HG02943 (cell line): Measurements from ENCODE around the gene FCHSD1.
A peak's percentile ranks its signal among the peaks of the same experiment; 100 is the strongest.

Source experiments
- ATAC-seq: cut with Tn5 transposase; IDR thresholded peaks from one replicate; pipeline ENCODE4 v1.9.1; 2021; ENCODE audit warnings: mild to moderate bottlenecking, low read depth, moderate library complexity; ENCODE audit not compliant: unreplicated experiment

Gene FCHSD1

DNA sequence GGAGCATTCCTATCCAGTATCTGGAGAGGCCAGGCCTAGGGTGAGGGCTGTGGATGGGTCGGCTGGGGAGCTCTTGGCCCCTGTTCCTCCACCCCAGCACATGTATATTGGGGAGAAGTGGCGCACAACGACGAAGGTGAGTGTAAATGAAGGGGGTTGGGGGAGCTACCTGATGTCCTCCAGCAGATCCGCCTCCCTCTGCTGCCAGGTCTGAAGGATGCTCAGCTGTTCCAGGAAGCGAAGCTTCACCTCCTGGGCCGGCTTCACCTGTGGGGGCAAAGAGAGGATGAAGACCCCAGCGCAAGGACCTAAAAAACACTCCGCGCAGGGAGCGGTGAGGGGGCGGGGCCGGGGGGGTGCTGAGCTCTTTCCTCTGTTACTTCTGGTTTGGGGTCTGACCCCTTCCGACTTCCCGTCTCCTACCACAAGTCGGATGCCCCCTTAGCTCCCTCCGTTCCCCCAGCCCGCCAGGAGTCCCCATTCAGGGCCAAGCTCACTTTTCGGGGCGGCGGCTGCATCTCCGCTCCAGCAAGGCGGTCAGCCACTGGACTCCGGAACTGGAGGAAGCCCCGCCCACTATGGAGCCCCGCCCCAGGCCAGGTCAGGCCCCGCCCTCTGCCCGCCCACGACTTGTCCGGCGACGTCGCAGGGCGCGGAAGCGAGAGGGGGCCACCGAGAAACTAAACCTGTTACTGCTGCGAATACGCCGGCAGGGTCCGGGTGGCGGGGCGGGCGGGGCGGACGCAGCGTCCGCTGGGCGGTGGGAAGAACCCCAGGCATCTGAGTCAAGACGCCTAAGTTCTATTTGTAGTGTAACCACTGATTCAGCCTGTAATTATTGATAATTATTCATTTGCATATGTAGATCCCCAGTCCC lies at the start of gene FCHSD1:
Gene FCHSD1, minus strand, starts transcription at position 568 of the 877 bp plus-strand sequence. Its CDS starts 50 bp downstream, at position 518.
- ATAC-seq: peak; percentile 96

DNA sequence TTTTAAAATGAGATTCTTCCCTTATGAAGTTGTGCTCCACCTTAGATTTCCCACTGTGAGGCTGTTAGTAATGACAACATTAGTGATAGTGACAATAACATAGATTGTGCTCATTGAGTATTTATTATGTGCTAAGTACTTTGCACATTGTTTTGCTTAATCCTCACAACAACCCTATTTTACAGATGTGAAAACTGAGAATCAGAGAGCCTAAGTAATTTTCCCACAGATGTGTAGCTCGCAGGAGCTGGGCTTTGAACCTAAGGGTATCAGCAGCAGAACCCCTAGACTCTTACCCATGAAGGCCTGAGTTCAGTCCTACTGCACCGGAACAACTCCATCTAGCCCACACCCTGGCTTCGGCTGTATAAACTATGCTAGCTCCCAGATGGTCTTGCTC lies 46.4 kb upstream of the FCHSD1 start:
- ATAC-seq: no peak

DNA sequence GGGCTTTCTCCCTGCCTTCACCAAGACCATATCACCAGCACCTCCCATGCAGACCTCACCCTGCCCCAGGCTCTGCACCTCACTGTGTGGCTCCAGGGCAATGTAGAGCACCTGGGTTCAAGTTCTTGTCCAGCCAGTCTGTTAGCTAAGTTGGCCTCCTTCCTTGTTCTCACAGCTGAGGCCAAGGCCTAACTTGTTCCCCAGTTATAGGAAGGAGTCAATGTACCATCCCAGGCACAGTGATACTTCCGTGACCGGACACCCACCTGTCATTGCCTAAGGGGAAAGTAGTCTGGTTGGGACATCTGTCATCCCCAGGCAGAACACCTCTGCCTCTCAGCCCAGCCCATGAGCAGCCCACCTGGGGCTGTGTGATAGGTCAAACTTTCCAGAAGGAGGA lies 45.2 kb upstream of the FCHSD1 start:
- ATAC-seq: no peak

DNA sequence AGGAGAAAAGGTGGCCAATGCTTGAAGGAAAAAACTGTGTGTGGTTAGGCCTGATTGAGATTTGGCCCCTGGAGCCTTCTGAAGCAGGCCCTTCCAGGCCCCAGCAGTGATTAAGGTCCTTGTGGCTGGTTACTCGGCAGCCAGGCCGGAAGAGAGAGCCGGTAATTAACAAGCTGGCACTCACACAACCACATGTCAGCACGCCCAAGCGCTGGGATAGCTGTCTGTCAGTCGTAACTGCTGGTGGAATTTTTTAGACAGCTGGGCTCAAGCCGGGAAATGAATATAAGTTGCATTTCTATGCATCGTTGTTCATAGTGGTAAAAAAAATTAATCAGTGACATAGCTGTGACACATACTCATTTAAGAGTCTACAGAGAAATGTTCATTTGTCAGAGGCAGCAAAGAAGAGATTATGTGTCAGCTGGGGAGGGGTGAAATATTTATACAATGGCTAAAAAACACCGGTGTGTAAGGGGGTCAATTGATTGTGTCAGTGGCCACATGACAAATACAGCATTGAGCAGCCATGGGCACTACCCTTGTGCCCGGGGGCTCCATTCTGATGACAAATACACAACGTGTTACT lies 44.5 kb upstream of the FCHSD1 start:
- no peak for ATAC-seq

DNA sequence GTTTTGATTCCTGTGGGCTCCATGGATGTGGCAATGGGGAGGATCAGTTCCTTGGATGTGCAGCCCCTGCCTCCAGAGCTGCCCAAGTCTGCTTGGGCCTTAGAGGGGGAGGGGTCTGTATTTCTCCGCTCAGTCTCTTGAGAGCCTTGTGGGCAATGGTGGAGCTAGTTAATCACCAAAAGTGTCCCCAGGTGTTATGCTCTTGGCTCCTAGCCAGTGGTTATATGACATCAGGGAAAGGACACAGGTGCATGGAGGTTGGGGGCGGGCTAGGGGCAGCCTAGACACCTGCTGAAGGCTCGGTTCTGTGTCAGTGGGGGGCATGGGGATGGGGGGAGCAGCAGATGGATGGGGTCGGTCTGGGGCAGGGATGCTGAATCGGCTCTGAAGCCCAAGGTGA lies 43.3 kb upstream of the FCHSD1 start:
- no peak for ATAC-seq

DNA sequence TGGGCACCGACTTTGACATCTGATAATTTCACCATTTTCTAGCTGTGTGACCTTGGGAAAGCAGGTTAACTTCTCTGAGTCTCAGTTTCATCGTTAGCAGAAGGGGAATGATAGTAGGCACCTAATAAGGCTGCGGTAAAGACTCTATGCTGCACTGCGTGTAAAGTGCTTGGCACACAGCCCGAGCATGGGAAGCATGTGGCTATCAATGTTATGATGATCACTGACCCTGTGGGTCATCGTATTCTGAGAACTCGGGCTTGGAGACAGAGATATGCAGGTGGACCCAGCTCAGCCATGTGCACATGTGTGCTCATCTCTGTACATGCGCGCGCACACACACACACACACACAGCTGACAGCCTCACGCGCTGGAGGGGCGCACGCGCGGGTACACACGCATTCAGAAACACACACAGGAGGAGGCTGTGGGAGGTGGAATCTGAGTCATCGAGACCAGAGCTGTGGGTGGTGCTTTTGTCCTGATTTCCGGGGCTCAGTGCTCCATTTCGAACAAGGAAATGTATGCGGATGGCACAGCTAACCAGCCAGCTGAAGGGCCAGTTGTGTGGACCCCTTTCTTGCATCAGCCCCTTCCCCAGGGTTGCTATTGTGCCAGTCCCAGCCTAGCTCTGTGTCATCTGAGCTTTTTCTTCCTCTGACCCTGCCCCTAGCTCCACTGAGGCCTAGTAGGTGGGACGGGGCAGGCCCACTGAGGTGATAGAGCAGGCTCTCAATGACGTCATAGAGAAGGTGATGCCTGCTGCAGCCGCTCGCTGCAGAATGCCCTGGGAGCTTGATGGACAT lies 41.9 kb upstream of the FCHSD1 start:
- no peak for ATAC-seq

DNA sequence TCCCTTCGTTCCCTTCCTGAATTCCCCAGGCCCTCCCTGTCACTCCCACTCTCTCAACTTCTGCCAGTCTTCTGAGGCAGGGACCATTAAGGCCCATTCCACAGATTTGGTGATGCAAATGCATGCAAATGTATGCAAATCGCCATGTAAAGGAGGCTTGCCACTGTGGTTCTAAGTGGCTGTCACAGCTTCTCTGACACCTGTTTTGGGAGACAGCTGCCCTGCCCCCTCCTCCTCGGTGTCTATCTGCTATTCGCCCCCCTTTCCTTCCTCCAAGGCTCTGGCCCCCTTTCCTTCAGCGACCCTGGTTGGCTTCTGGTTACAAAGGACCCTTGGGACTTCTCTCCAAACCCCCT lies 41.3 kb upstream of the FCHSD1 start:
- no peak for ATAC-seq

DNA sequence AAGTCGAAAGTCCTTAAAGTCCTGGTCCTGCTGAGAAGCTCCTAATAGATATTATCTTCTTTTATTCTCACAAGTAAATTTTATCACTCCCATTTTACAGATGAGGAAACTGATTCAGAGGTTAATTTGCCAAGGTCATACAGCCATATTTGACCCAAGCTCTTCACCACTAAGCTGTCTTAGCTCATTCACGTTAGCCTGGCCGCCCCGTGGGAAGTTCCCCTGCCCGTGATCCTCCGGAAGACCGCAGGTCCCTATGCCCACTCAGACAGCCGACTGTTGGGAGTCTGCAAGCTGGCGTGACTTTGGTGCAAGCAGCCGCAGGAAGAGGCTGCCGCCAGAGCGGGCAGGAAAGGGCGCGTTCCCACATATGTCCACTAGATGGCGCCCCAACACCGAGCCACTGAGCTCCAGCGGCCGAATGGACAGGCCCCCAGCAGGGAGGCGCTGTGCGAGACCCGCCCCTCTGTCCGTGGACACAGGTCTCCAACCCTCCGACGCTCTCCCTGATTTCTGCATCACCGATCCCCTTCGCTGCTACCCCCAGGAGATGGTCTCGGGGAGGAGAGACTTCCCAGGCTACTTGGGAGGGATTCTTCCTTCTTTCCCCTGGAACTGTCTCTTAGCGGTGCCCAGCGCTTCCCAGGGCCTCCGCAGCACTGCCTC lies 40.8 kb upstream of the FCHSD1 start:
- peak; percentile 79 for ATAC-seq

DNA sequence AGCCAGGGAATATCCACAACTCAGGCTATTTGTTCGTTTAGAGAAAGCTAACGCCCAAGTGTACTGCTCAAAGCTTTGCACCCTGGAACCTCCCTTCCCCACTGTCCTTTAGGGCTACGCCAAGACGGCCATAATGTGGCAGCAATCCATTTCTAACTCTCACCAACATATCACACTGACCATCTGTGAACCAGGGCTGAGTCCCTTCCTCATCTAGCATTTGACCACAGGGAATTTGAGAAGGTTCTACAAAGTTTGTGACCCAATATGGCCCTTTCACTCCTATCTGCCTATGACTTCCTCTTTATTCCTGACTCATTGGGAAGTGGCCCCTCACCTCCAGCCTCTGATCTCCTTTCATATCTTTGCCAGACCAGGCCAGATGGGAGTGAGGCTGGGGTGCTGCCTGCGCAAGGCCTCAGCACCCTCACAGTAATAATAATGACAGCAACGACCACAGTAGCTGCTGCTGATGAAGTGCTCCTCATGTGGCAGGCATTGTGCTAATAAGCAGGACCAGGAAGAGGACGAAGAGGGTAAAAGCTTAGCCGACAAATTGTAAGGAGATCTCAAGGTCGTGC lies 40.2 kb upstream of the FCHSD1 start:
- no peak for ATAC-seq

DNA sequence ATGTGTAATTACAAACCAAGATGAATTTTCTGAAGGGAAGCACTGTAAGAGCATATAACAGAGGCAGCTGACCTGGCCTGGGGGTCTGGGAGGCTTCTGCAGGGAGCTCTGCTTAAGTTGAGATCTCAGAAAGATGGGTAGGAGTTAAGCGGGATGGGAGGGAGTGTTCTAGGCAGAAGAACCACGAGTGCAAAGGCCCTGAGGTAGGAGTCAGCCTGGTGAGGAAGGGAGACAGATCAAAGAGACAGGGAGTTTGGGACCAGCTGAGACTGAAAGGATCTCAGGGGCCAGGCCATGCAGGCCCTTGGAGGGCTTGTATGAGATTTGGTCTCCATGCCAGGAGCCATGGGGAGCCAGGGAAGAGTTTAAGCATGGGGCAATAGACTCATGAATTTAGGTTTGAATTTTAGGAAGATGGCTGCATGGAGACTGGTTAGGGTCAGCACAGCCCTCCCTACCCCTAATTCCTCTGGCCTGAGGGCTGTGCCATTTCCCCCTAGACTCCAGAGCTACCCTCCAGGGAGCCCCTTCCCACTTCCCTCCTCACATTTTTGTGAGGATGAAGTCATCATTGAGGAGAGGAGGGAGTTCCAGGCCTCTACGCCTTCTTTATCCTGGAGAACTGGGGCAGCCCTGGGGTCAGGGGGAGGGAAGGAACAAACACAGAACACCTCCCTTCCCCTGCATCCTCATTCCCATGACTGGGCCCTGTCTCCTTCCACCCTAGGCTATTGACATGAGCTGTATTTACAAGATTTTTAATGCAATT lies 35.6 kb upstream of the FCHSD1 start:
- ATAC-seq: no peak

DNA sequence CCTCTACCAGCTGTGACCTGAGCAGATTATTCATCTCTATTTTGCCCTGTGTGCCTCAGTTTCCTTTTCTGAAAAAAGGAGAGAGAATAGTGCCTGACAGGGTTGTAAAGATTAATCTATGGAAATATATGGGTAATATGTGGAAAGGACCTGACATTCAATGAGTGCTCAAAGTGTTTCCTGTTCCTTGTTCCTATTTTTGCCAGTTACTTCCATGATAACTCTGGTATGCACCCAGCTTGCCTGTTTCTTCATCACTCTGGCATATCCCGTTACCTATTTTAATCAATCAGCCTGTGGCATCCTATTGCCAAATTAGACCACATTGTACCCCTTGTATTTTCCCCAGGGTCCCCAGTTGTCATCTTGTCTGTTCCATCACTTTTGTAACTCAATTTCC lies 34.4 kb upstream of the FCHSD1 start:
- no peak for ATAC-seq

DNA sequence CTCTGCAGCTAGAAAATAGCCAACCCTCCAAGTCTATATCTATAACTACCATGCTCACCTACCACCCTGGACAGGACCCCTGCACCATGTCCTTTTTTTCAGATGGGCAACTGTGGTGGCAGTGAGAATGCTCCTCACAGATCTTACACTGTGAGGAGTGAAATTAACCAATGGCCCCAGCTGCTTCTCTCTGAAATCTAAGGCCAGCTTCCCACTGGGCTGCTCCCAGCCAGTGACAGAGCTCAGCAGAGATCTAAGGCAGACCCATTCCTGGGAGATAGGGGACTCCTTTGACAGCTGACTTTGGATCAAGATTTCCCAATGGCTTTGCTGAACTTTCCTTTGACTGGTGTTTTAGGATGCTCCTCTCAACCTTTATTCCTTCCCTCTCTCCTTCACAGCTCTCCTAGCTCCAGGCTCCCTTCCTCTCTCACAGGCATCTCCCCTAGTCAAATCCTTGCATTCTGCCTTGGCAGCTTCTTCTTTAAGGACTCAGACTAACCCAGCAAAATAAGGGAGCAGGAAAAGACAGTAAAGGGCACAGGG lies 32.5 kb upstream of the FCHSD1 start:
- ATAC-seq: no peak

DNA sequence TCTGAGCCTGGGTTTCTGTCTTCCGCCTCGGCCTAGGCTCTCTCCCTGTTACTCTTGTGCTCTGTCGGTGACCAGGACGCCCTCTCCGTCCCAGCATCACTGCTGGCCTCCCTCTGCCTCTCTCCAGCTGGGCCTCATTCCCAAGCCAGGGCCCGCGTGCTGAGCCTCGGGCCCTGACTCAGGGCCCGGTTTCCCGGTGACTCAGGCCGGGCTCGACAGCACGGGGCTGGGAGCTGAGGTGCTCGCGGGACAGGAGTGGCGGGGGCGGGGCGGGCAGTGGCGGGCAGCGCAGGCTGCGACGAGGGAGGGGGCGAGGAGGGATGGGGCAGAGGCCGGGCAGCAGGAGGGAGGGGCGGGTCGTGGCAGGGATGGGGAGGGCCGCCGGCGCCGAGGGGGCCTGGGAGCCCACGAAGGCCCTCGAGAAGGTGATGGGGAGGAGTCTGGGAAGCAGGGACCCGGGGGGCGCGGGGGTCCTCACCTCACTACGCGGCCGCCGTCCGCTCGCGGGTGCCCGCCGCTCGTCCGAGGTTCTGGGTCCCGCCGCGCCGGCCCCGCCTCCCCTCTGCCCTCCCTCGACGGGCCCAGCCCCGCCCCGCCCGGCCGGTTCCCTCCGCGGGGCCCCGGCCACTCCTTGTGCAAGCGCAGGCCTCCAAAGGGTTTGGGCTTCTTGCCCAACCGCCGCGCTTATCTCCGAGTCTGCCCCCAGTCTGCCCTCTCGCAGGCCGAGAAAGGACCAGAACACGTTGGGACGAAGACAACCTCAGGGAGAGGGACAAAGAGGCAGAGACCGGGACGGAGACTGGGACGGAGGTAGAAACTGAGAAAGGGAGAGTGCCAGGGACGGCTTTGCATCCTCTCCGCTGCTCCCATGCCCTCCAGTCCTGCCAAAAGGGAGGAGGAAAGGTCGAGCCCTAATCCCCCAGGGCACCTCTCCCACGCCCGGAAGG lies 30.8 kb upstream of the FCHSD1 start, which contains the start of gene ARAP3:
Gene ARAP3, minus strand, starts transcription at position 536 of the 947 bp plus-strand sequence. CDS start 1,744 bp downstream, outside the sequence.
- no peak for ATAC-seq

DNA sequence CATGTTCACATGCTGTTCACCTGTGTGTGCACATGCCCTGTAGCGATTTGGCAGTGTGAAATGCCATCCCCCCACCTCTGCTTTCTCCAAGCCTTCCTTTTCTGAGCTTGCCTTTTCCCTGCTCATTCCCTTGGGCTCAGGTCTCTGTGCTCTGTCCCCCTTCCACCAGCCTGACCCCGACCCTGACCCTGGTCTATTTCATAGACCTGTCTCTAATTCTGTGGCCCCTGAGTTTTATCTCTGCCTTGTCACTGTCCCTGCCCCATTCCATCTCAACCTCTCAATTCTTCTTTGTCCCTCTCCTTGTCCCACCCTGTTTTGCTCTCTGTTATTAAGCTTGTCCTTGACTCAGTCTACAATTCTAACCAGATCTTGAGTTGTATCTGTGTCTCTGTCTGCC lies 30.1 kb upstream of the FCHSD1 start:
- no peak for ATAC-seq

DNA sequence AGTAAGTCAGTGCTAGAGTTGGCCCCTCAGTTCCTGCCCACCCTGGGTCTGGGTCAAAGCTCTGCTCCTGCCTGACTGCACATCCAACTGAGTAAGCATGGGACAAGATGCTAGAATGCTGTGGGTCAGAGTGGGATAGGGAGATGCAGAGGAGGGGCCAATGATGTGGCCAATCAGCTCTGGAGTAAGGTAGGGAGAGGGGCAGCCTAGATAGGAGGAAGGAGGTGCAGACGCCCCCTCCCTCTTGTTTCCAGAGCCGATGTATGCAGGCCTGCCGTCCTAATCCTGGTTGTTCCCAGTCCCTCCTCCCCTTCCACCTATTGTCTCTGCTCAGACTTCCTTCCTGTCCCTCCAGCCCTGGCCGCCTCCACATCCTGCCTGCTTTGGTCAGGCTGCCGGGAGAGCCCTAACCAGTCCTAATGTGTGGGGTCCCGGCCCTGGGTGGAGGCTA lies 29.6 kb upstream of the FCHSD1 start:
- ATAC-seq: no peak

DNA sequence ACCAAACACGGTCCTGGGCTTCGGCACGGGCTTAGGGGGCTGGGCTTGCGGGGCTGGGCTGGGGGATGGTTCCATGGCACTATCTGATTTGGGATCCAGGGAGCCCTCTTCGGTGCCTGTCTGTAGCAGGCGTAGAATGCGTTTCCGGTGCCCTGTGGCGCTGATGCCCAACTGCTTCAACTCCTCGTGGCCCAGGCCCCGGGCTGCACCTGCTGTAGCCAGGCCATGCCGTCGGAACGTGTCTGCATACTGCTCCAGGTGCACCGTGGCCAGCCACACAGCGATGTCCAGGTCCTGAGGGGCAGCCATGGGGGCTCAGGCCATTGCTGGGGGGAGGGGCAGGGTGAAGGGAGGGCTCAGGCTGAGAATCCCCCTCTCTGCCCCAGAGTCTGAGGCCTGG lies 29.0 kb upstream of the FCHSD1 start:
- no peak for ATAC-seq

DNA sequence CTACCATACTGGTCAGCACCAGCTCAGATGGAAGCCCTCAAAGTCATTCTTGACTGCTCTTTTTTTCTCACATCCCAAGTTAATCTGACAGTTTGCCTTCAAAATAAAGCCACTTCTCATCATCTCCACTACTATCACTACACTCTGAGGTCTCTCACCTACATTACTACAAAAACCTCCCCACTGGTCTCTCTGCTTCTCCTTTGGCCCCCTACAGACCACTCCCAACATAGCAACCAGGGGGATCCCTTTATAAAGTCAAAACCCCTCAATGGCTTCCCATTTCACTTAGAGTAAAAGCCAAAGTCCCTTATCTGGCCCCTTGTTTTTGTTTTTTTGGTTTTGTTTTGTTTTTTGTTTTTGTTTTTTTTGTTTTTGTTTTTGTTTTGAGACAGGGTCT lies 26.2 kb upstream of the FCHSD1 start:
- ATAC-seq: no peak

DNA sequence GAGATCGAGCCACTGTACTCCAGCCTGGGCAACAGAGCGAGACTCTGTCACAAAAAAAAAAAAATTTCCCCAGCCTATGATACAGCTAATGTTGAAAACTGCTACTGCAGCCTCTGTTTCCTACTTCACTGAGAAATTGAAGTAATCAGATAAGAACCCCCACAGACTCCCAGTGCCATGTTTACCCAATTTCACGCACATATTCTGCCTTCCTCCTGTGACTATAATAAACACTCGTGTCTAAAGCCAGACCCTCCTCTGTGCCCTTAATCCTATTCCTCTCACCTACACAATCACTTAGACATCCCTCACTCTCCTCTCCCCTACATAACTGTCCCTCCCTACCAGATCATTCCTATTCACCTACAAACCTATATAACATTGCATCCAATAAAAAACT lies 24.5 kb upstream of the FCHSD1 start:
- ATAC-seq: no peak
